Kidney glomerular epithelial cell (primary cell): ENCODE measurements around the gene ARMC9.
A peak's percentile ranks its signal among the peaks of the same experiment; 100 is the strongest.

Experiments
- DNase-seq: peaks from one replicate; lab custom pipeline; 2025; lab: John Stamatoyannopoulos, UW

Gene ARMC9

DNA sequence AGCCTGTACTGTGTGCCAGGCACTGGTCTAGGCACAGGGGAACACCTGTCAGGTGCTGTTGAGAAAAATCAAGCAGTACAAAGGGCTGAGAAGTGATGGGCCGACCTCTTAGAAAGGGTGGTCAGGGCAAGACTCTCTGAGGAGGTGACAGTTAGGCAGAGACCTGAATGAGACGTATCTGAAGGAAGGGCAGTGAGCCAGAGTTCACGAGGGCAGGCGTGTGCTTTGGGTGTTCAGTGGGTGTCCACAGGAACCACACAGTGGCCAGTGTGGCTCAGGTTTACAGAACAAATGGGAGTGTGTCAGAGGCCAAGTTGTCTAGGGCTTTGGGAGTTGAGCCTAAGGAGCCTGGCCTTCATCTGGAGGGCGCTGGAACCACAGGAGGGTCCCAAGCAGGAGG lies 6.2 kb downstream of the ARMC9 start:
- no peak for DNase-seq

DNA sequence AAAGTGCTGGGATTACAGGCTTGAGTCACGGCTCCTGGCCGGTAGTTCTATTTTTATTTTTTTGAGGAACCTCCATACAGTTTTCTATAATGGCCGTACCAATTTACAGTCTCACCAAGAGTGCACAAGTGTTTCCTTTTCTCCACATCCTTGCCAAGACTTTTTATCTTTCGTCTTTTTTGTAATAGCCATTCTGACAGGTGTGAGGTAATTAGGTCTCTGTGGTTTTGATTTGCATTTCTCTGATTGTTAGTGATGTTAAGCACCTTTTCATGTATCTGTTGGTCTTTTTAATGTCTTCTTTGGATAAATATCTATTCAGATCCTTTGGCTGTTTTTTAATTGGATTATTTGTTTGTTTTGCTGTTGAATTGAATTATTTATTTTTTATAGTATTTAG lies 9.3 kb downstream of the ARMC9 start:
- DNase-seq = no peak

DNA sequence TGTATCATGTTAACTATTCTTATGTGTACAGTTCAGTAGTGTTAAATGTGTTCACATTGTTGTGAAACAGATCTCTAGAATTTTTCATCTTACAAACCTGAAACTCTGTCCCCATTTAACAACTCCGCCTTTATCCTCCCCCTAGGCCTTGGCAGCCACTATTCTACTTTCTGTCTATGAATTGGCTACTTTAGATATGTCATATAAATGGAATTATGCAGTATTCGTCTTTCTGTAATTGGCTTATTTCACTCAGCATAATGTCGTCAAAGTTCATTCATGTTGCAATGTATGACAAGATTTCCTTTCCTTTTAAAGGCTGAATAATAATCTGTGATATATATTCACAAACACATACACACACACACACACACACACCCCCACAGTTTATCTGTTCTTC lies 12.4 kb downstream of the ARMC9 start:
- no peak for DNase-seq

DNA sequence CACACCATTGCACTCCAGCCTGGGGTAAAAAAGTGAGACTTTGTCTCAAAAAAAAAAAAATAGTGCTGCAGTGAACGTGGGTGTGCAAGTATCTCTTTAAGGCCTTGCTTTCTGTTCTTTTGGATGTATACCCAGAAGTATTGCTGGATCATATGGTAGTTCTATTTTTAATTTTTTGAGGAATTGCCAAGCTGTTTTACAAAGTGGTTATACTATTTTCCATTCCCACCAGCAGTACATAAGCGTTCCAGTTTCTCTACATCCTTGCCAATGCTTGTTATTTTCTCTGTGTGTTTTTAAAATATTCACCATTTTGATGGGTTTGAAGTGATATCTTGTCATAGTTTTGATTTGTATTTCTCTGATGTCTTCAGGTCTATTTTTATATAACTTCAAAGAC lies 13.1 kb downstream of the ARMC9 start:
- no peak for DNase-seq

DNA sequence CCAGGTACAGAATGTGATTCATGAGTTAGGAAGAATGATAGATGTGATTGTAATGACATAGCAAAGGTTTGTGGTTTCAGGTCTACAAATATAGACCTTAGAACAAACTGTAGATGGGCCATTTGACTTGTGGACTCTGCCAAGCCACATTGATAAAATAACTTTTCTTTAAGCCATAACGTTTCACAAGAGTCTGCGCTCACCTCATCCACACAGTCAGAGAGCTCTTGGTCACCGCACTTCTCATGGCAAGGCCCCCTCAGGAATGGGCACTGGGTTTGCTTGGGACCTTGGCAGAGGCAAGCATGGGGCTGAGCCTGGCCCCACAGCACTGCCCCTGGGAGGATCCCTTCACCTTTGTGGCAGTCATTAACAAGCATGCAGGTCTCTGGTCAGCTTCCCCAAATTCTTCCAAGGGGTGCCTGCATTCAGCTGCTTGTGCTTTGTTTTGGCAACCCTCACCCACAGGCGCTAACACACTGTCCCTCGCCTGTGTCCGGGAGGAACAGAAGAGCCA lies 14.0 kb downstream of the ARMC9 start:
- peak; percentile 58 for DNase-seq

DNA sequence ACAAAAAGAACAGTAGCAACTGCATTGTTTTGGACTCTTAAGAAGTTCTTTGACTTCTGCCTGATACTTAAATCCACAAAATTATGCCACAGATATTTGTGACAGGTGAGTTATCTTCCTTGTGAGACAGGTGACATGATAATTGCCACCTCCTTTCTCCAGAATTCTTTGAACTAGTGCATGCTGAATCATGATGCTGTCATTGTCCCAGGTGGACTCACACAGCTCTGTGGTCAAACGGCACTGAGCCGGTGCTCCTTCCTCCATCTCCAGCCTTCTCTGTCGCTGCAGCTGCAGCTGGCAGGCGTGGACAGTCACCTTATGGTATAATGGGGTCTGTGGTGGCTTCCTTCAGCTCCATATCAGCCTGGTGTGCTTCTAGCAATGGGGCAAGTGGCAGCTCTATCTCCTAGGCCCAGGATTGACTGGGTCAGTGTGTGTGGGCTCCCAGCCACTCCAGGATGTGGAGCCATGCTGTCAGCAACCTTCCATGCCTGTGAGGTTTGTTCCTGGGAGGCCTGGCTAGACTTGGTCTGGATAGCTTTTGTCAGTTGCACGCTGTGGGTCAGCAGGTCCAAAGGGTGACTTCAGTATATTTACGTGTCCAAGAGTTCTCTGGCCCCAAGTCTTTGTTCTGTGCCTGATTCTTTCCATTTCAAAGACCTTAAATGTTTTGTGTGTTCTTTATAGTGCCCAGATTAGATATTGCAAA lies 15.7 kb downstream of the ARMC9 start:
- no peak for DNase-seq

DNA sequence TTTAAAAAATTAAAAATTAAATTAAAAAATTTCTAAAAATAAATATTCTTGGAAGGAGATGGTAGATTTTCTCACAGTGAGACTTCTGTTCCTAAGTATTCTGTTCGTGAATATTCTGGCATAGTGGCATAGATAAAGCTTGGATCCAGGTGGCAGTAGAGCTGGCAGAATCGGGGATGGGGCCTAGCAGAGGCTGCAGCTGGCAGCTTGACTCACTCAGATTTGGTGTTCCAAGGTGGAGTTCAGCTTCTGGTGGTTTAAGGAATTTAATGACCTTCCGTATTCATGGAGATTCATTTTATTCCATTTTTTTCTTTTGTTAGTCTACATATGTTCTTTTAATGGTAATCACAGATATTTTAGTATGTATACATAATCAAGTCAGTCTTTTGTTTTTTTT lies 19.9 kb downstream of the ARMC9 start:
- DNase-seq = no peak

DNA sequence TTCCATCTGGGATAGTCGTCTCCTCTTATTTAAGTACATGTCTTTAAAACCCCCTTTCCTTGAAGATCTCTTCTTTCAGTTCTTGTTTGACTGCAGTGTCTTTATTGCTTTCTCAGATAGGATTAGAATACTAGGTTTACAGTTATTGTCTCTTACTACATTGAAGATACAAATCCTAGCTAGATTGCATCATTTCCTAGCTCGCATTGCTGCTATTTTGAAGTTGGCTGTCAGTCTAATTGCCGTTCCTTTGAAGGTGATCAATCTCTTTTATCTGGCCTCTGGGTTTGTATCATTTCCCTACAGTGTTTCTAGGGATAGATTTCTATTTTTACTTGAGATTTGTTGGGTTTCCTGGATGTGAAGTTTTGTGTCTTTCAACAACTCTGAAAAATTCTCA lies 20.9 kb downstream of the ARMC9 start:
- DNase-seq = no peak

DNA sequence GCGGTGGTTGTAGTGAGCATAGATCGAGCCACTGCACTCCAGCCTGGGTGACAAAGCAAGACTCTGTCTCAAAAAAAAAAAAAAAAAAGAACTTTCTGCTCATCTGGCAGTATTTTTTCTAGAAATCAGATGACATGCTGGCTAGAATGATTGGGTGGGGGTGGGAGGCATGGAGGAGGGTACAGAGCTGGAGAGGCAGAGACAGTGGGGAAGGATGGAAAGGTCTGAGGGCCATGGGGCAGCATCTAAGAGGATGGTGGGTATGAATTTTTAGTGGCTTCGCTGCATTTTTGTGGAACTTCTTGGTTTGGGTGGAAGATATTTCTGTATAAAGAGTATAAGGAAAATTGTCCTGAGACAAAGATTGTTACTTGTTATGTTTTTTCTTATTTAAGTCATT lies 23.3 kb downstream of the ARMC9 start:
- no peak for DNase-seq

DNA sequence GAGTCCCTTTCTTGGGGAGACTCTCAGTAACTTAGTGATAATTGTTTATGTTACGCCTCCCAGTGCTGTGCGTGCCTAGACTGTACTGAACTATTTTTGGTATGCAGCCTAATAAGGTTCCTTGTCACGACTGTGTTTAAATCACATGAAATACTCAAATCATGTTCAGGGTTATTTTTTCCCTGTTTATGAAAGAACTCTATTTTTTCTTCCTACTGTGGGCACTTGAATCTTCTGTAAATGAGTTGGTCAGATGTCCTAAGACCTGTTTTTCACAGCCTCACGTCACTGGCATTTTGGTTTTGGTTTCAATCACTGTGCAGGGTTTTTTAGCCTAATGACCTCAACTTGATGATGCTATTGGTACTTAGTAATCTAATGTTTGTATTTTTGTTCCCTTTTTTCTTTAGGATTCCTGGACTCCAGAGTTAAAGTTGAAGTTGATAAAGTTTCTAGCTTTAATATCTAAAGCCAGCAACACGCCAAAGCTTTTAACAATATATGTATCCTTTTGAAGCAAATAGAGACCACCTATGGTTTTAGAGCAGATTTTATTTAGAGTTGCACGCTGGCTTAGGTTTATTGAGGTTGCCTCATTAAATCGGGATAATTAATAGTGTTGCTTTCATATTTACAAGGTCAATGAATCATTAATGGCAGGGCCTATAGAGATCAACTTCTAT lies 24.0 kb downstream of the ARMC9 start:
- DNase-seq = peak; percentile 16

DNA sequence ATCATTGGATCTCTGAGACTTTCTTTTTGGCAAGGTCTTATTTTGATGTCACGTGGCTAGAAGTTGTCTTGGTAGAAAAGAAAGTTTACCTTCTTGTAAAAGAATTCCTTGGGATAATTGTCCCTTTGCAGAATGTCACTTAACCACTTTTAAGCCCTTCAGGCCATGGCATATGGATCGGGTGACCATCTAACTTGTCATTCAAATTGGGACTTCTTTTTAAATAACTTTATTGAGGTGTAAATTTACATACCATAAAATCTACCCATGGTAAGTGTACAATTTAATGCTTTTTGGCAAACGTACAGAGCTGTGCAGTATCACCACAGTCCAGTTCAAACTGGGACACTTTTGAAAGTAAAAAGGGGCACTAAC lies 24.6 kb downstream of the ARMC9 start:
- DNase-seq = no peak

DNA sequence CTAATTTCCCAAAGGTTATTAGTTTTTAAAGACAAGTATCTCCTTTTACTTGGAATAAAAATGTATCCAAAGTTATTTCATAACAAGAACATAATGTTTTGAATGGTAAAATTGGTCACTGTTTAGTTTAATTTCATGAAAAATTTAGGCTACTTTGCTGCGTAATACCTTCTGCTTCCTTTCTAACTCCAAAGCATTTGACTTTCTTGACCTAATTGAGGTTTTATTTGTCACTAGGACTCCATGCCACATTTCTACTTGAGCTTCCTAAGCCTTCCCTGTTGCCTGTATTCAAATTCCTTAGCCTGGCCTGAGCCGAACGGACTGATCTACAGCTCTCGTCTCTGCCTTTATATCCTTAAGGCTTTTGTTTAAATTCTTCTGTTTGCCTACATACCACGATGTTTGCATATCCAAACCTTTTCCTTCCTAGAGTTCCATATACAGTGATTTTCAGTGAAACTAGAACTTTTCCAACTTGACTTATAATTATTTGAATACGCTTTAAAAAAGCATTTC lies 25.1 kb downstream of the ARMC9 start:
- DNase-seq = no peak

DNA sequence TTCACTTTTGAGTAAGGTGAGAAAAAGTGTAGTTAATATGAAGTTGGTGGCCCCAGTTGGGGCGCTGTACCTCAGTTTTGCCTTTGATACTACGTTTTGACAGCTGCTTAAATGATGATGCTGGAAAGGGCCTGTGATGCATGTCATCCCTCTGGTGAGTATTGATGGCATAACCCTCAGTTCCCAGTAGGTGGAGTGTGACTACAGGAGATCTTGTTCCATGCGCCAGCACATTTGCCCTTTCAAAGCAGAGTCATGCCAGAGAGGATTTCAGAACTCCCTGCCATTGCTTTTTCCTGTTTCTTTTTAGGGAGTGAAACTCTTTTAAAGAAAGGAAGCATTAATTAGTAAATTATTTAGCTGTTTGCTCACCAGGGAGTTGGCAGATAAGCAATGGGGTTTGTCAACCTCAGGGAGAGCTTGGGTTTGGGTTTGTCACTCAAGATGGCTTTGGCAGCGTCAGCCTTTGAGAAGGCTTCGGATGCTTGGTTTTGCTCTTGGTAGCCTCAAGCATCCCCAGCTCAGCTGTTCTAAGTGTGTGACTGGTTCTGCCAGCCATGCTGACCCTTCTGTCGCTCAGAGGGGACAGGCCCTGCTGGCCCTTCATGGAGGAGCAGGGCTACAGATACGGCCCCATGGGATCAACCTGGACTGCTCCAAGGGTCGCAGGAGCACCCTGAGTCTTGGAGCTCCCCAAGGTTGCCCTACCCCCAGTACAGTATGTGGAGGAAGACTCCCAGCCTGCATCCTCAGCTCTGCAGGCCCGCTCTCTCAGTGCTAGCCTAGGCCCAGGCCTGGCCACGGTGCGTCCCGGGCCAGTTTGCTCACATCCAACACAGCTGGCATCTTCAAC lies 29.1 kb downstream of the ARMC9 start:
- DNase-seq = peak; percentile 79

DNA sequence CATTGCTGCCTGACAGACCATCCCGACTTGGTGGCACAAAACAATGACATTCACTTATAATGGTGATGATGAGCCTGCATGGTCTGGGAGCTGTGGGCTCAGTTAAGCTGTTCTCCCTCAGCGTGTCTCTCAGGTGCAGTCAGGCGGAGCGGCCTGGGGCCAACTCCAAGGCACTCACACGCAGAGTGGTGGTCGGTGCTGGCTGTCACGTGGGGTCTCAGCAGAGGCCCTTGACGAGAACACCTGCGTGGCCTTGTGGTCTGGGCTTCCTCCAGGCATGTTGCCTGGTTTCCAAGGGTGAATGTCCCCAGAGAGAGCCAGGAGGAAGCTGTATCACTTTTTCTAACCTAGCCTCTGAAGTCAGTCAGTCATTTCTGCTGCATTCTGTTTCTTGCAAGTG lies 29.8 kb downstream of the ARMC9 start:
- no peak for DNase-seq

DNA sequence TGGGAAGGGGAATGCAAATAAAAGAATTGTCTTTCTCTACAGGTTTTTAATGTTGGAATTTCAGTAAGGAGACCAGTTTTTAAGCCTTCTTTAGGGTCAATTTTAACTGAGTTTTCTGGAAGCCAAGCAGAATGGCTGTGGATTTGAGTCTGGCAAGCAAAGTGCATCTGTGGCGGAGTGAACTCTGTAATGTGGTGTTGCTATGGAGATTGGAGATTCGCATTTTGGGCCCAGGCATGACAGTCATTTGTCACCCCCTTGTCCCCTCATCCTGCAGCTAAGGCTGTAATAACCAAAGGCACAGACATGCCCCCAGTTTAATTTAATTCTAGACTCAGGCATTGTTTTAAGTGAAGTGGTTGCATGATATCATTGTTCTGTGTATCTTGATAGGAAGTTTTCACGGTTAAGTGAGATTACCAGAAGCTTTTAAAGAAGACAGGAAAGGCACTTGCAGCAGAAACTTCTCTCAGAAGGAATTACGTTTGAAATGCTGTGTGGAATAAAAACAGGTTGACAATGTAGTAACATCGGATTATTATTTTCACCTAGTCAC lies 30.6 kb downstream of the ARMC9 start:
- peak; percentile 33 for DNase-seq

DNA sequence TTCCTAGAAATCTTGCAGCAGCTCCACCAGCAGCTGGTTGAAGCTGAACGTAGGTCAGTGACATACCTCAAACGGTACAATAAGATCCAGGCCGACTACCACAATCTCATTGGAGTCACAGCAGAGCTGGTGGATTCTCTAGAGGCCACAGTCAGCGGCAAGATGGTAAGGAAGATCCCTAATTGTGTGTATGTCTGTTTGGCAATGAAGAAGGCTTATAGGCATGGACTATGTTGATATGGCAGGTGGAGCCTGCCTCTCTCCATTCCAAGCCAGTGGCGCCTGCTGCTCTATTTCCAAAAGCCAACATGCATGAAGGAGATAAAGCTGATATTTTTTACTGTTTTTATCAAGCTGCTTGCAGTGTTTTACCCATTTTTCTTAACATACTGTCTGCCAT lies 36.8 kb downstream of the ARMC9 start:
- DNase-seq = no peak

DNA sequence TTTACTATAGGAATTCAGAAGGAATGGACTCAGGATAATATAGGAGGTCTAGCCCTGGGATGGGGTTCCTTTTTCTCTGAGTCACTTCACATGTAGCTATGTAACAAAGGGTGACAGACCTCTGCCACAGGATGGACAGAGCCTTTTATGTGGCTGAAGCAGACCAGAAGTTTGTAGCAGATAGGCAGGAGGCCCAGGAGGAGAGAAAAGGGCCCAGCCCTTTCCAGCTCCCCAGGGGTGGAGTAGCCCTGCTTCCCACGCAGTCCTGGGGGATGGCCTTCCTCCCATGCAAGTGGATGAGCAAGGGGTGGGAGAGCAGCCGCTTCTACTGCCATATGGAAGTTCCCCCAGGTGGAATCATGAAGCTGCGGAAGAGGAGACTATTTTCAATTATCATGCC lies 40.3 kb downstream of the ARMC9 start:
- DNase-seq = no peak

DNA sequence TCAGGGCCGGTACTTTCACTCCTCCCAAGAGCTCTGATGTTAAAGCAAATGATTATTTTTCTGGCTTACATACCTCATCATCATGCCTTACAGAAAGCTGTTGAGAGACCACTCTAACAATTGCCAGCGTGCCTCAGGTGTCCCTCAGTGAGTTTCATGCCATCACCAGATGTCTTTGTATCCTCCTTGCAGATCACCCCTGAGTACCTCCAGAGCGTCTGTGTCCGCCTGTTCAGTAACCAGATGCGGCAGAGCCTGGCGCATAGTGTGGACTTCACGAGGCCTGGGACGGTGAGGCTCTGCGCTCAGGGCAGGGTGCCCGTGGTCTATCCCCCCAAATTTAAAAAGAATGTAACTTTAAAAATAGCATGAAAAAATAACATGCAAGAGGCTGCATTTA lies 41.3 kb downstream of the ARMC9 start:
- DNase-seq = no peak

DNA sequence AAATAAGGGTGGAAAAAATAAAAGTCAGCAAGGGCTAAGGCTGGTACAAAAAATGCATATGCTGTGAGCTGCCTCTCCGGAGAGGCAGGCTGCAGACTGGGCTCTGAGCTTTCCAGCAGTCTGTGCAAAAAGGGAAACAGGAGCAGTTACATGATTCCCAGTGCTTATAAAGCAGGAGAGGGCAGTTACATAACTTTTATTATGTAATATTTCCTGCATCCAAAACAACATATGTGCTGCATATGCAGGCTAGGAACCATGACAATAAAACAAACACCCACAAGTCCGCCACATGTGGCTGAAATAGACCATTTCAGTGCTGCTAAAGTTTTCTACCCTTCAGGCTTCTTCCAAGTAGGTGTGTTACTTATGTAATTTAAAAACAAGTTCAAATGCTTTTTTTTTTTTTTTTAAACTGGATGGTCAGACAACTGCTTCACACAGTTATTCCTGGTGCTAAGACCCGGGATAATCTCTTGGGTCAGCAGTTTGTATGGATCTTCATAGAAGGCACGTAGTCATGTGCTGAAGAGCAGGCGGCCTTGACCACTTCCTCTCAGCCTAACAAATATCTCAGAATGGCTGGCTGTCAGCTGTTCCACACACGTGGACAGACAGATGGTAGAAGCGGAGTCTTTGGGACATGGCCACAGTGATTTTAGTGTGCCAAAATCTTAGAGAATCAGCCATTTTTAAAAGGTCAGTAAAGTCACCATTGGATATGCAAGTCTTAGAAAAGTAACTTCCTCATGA lies 43.5 kb downstream of the ARMC9 start:
- no peak for DNase-seq

DNA sequence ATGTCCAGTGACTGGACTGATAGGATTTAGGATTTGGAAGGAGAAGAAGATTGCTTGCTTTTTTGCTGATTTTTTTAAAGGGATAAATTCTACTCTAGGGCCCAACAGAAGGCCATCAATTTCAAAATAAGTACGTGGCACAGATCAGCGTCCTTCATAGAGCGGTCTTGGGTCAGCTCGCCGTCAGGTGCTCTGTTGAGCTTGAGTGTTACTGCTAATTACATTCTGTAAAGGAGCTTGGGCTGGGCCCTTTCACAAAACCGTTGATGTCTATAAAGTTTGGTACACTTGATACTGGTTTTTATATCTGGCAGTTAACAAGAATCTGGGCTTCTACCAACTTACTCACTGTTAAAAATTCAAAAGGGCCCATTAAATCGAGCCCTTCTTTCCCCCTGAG lies 45.4 kb downstream of the ARMC9 start:
- DNase-seq = no peak

DNA sequence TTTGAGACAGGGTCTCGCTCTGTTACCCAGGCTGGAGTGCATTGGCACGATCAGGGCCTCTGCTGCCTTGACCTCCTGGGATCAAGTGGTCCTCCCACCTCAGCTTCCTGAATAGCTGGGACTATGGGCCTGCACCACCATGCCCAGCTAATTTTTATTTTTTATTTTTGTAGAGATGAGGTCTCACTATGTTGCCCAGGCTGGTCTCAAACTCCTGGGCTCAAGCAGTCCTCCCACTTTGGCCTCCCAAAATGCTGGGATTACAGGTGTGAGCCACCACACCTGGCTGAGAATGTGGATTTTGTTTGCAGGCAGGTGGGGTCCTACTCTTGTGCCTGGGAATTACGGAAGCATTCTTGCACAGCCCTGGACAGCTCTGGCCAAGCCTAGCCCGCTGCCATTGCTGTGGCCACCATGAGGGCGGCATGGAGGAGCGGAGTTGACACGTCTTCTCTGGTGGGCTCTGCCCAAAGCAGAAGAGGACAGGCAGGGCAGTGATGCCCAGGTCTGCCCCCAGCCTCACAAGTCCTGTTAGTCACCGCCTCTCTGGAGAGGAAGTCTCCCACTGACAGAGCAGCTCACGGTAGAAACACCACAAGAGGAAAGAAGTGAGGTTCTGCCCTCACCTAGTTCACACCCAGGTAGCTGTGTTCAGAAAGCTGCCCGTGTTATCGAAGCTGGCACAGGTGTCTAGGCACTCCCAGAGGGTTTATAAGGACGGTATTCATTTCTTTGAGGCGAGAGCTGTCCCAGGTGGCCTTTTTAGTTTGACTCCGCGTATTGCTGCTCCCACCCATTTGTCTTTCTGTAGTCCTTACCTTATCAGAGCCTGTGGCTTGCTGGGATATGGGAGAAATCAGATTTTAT lies 46.2 kb downstream of the ARMC9 start:
- no peak for DNase-seq
